Left cardiac atrium (tissue), 4 donors: ENCODE data around the gene PELI1. TPM values are rescaled to one million over a fixed set of nuclear protein-coding genes. Genes with fewer than 3 reads are reported as not detected.

ENCODE experiments used
- ATAC-seq, 2 donors: fragments of 200-7000 bp; cut with Tn5 transposase; one replicate each; pipeline ENCODE4 v1.9.1; 2020; ENCODE audit warnings: mild to moderate bottlenecking in 2 of 2, moderate library complexity in 2 of 2
- DNase-seq: peaks from one replicate; pipeline ENCODE4 v3.0.0-alpha.2; 2020
- intact Hi-C, 2 donors: fragments of 100-400 bp; cut with DNase I; formaldehyde crosslinking; loops; one replicate each; pipeline versions ENCODE4 v1.14.1 to v1.15.1; 2022 to 2023
- long read RNA-seq: library from polyadenylated mRNA; unstranded; transcript quantifications from one replicate; pipeline ENCODE4 v2.0.0, GENCODE V29; 2021
- total RNA-seq, 2 donors: library from RNA; stranded (reverse); fragmentation: NEBNext Ultra II Directional; extraction: Animal tissue kit (Norgen Biotek cat#: 25700); gene quantifications; one replicate each; pipeline ENCODE4 v1.2.1, GENCODE V29; 2021
- donor health status: DM: no; HTN: yes; CAD: no.
- donor health status: DM: no; HTN: yes; CAD: no; lungs with severe emphysema.
- donor health status: DM: yes; HTN: yes; CAD: no.
- donor health status: Dilated cardiomyopathy.

PELI1 gene, protein sequence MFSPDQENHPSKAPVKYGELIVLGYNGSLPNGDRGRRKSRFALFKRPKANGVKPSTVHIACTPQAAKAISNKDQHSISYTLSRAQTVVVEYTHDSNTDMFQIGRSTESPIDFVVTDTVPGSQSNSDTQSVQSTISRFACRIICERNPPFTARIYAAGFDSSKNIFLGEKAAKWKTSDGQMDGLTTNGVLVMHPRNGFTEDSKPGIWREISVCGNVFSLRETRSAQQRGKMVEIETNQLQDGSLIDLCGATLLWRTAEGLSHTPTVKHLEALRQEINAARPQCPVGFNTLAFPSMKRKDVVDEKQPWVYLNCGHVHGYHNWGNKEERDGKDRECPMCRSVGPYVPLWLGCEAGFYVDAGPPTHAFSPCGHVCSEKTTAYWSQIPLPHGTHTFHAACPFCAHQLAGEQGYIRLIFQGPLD
- total RNA-seq, result 10 to 100 TPM; 14.8 to 16.8 TPM
- long read RNA-seq, transcript PELI1-201 (7 exons, 3,750 nt), result major isoform, 14 of 15 reads
- long read RNA-seq, partial matches to known transcripts, result 0 of 15 reads
- long read RNA-seq, other reads (novel, unspliced or antisense), result 1 of 15 reads

GRCh38 chr2:64144057-64145013 lies at the start of gene PELI1:
PELI1 (minus strand) TSS chr2:64144420; CDS start chr2:64108310, 36,110 bp downstream.
- ATAC-seq (peak; percentile 99), DNase-seq (peak; percentile 97)
- intact Hi-C loops, result loop anchor here in 1 of 2 donors (5.0 to 10.0 kb wide), 2 partner anchors 80 to 168 kb away; no protein-coding TSS in a partner anchor

DNA sequence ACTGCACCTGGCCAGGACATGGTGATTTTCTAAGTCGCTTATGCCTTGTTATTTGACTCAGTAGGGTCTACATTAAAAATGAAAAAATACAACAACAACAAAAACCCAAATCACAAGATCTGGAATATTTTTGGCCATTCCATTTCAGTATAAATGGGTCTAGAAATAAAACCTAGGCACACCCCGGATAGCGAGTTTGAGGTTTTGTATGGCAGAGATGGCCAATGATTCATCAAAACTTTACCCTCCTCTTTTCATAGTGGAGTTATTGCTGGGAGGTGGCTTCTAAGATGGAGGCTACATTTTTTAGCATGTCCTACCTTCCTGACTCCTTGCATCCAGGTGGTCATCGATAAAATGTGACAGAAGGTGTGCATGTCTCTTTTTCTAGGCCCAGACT lies 49.3 kb upstream of the PELI1 start:
- intact Hi-C loops, result no loop called here
- DNase-seq (no peak), ATAC-seq (no peak)

GRCh38 chr2:64192664-64193105 lies 48.5 kb upstream of the PELI1 start:
- DNase-seq, result no peak
- peak in 1 of 2 donors; percentile 42 for ATAC-seq
- intact Hi-C loops, result no loop called here

GRCh38 chr2:64192125-64192479 lies 47.9 kb upstream of the PELI1 start:
- ATAC-seq (peak; percentile 30 to 83), DNase-seq (no peak)
- intact Hi-C loops, result no loop called here

DNA sequence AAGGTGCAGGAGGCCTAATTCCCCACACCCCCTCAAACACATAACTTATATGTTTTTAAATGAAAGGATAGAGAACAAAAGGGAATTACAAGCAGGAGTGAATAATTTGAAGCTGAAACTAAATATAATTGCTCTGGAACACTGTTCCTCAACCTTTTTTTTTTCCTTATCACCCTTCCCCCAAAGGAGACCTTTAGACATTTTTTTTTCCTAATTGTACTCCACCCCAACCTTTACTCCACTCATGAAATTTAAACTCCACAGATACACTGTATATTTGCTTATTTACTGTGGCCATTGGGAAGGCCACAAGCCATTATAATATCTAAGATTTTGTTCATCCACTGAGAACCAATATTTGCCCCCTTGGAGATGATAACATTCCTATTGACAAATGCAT lies 45.4 kb upstream of the PELI1 start:
- no peak for ATAC-seq
- intact Hi-C loops, result no loop called here

DNA sequence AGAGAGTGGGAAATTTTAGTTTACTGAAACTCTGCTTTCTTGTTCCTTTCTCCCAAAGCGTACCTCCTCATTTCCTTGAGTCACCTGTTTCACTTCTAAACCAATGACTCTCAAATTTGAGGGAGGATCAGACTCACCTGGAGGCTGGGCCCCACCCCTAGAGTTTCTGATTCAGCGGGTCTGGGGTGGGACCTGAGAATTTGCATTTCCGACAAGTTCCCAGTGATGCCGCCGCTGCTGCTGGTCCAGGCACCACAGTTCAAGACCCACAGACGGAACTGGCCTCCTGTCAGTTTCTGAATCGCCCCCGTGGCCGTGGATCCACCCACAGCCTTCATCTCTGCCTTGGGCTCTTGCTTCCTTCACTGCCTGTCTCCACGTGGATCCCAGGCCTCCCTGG lies 44.9 kb upstream of the PELI1 start:
- intact Hi-C loops, result no loop called here
- no peak for ATAC-seq
- no peak for DNase-seq

More for the DNA sequence above, 45.4 kb upstream of the PELI1 start:
- DNase-seq, result no peak

GRCh38 chr2:64186699-64187605 lies 42.7 kb upstream of the PELI1 start:
- ATAC-seq (peak in 1 of 2 donors; percentile 40), DNase-seq (no peak)
- intact Hi-C loops, result no loop called here

- intact Hi-C loops, result no loop called here
Measured at GRCh38 chr2:64179582-64180321, 35.5 kb upstream of the PELI1 start.

GRCh38 chr2:64177315-64177714 lies 33.1 kb upstream of the PELI1 start:
- peak in 1 of 2 donors; percentile 50 for ATAC-seq
- no peak for DNase-seq
- intact Hi-C loops, result no loop called here

More at GRCh38 chr2:64179582-64180321, 35.5 kb upstream of the PELI1 start:
- ATAC-seq (no peak), DNase-seq (no peak)

GRCh38 chr2:64175419-64176197 lies 31.4 kb upstream of the PELI1 start:
- intact Hi-C loops, result no loop called here
- no peak for DNase-seq
- no peak for ATAC-seq

DNA sequence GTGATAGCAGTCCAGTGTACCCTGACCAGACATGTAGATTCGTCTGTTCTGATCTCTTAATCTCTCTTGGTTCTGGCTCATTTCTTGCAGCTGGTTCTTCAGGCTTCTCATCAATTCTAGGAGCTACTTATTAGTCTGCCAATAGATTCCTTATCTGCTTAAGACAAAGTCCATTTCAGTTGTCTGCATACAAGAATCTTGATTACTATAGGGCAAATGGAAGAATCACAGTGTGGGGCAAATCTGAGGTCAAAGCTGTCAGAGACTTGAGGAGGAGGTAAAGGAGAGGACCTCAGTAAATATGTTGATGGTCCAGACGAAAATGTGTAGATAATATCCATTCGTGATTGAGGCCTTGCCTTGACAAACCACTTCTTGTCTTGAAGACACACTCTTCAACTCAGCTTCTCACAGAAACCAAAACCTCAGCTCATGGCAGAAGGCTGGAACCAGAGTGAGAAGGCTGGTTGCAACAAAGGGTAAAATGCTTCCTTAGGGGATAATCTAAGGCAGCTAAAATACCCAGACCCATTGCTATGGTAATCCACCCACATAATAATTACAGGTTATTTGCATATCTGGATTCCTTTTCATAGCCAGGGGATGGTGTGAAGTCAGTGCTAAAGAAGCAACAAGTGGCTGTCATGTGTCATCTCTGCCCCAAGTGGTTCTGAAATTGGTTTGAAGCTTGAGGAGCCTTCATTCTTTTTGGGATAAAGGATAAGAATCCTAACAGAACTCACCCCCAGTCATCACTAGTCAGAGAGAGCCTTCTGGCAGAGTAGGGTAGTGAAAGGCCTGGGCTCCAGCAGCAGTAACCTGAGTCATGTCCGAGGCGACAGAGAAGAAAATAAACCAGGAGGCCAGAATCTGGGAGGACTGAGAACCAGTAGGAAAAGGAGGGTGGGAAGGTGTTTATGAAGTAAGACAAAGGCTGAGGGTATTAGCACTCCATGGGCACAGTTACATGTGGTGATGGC lies 29.2 kb upstream of the PELI1 start:
- intact Hi-C loops, result no loop called here
- no peak for ATAC-seq

GRCh38 chr2:64168756-64169155 lies 24.5 kb upstream of the PELI1 start:
- ATAC-seq (no peak), DNase-seq (no peak)
- intact Hi-C loops, result no loop called here

More for the DNA sequence above, 29.2 kb upstream of the PELI1 start:
- DNase-seq, result no peak

DNA sequence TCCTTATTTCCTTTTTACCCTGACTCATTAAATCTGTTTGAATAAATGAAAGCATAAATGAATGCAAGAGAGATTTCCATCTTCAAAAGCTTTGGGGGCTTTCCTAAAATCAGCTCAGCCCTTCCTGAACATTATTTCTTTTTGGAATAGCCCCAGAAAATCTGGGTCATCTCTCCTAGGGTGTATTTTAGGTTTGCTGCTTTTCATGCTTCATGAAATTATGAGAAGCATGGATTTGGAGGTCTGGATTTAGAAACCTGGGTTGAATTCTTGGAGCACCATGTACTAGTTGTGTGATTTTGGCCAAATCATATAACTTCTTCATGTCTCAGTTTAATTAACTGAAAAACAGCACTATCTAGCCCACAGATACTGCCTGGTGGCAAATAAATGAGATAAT lies 24.0 kb upstream of the PELI1 start:
- intact Hi-C loops, result no loop called here
- DNase-seq, result no peak
- no peak for ATAC-seq

DNA sequence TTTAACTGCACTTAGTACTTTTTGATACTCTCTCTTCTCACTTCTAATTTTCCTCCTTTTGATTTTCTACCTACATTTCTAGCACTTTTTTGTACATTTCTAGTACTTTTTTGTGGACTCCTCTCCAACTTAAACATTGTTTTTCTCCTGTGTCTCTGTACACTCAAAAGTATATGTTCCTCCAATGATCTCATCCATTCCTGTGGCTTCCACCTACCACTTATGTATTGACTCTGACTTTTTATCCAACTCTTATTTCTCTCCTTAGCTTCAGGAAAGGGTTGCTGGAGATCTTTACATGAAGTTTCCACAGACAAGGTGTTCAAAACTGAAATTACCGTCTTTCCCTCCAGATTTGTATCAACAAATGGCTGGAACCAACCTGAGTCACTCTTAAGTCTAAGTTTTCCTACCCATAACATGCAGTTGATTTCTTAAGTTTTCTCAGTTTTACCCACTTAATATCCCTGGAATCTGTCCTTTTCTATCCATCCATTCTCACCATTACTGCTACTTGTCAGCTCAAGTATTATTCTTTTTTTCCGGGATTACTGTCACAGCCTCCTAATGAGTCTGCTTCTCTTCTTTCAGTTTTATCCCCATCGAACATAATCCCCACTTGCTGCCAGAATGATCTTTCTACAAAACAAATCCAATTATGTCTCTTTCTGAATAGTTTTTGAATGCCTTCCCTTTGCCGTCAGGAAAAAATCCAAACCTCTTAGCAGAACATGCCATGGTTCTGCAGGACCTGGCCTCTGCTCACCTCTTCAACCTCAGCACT lies 22.6 kb upstream of the PELI1 start:
- DNase-seq (no peak), ATAC-seq (no peak)
- intact Hi-C loops, result no loop called here

DNA sequence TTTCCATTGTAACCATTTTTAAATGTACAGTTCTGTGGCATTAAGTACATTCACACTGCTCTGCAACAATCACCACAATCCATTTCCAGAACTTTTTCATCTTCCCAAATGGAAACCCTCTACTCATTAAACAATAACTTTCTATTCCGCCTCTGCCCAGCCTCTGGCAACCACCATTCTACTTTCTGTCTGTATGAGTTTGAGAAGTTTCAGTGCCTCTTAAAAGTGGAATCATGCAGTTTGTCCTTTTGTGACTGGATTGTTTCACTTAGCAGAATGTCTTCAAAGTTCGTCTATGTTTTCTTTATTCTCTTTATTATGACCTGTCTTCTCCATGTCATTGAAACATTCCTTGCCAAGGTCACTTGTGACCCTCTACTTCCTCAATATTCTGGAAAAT lies 22.0 kb upstream of the PELI1 start:
- DNase-seq, result no peak
- ATAC-seq, result no peak
- intact Hi-C loops, result no loop called here
